NOMO-1 (cell line): ENCODE measurements around the gene CCNK.

ENCODE experiments used
- DNase-seq, 2 experiments: peaks; one replicate each; lab custom pipeline; 2025; ENCODE audit not compliant: unreplicated experiment in 2 of 2; lab: John Stamatoyannopoulos, UW

Gene CCNK

DNA sequence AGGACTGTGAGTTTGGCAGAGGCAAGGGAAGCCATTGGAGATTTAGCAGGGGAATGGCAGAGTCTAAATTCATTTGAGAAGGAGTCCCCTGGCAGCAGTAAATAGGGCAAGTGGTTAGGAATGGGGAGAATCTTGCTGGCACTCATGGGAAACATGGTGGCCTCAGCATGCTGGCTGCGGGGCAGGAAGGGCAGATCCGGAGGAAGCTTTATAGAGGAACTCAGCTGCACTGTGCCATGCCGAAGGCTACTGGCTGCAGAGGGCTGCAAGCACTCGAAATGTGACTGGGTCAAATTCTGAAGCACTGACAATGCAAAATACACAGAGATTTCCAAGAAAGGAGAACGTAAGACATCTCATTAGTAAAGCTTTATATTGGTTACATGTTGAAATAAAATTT lies 23.9 kb downstream of the CCNK start:
- DNase-seq, result no peak

- no peak for DNase-seq
These were observed 25.1 kb downstream of the CCNK start for GRCh38 chr14:99506276-99506675.

GRCh38 chr14:99507860-99508640 lies 26.8 kb downstream of the CCNK start:
- no peak for DNase-seq

DNA sequence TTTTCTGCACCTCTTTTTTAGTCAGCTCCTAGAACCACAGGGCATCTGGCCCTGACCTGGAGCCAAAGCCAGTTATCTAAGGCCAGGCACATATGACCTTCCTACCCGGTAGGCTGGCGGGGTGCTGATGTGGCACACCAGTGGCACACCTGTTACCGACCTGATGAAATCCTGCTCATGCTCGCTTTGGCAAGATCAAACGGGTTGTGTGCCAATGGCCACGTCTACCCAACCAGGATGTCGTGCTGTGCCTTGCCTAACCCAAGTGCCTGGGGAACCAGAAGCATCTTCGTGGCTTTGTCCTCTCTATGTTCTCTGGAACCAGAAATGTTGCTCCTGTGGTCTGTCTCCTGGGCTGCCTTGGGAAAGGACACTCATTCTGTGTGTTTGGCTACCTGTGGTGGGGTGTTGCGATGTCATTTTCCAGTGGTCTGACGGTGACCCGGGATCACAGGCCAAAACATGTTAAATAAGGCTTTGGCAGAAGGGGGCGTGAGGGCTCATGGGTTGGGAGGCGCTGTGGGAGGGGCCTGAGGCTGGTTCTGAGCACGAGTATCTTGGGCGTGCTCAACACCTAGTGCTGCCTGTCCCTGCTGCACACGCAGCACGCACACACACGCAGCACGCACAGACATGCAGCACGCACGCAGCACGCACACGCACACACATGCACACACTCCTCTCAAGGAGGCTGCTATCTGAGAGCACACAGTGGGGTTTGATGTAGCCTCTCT lies 27.9 kb downstream of the CCNK start:
- no peak for DNase-seq

DNA sequence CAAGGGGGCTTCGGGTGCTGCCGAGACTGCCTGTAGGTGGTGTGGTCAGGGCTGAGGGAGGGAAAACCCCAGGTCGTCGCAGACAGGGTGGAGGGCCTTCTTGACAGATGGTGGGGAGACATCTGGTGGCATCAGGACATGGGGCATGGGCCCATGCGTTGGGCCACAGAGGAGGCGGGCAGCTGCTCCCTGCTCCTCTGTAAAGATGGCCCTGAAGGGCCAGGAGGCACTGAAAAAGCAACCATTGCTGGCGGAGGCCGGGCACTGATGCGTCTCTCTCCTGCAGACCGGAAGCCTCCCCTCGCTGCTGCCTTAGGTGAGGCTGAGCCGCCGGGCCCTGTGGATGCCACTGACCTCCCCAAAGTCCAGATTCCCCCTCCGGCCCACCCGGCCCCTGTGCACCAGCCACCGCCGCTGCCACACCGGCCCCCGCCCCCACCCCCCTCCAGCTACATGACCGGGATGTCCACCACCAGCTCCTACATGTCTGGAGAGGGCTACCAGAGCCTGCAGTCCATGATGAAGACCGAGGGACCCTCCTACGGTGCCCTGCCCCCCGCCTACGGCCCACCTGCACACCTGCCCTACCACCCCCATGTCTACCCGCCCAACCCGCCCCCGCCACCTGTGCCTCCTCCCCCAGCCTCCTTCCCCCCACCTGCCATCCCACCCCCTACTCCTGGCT lies 28.8 kb downstream of the CCNK start:
- DNase-seq, result no peak

DNA sequence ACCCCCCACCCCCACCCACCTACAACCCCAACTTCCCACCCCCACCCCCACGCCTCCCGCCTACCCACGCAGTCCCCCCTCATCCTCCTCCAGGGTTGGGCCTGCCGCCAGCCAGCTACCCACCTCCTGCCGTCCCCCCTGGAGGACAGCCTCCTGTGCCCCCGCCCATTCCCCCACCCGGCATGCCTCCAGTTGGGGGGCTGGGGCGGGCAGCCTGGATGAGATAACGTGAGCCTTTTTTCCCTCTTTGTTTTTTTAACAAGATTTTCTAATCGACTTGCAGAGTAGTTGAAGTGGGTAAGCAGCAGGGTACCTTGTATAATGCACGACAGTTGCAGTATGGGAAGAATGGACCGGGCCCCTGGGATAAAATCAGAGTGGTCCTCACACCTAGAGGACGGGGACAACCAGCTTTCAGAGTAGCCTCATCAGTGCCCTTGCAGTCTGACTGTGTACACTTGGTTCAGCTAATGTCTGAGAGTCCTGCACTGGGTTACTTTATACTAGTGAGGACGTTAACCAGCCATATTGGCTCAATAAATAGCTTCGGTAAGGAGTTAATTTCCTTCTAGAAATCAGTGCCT lies 29.4 kb downstream of the CCNK start:
- no peak for DNase-seq

- DNase-seq, result no peak
These were observed 30.4 kb downstream of the CCNK start for GRCh38 chr14:99511421-99512109.

- no peak for DNase-seq
These were observed 30.9 kb downstream of the CCNK start for GRCh38 chr14:99512110-99512449.

GRCh38 chr14:99512571-99513182 lies 31.5 kb downstream of the CCNK start:
- no peak for DNase-seq

DNA sequence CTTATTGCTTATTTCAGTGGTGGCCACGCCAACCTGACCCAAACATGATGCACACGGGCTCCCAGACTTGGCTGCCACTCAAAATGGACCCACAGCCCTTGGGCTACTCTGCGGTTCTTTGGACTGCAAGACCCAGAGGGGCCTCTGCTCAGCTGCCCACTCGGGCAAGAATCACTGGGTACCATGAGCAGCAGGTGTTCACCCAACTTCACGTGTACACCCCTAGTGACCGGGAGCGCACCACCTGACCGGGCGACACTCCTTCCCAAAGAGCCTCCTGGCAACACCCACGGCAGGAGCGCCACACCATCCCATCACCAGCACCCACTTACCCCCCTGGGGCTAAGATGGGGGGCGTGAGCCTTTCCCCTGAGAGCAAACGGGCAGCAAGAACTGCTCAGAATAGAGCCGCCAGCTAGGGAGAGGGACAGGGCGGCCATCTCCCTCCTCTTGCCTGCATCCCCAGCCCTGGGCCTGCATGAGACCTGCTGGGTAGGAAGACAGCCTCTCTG lies 32.0 kb downstream of the CCNK start:
- DNase-seq, result no peak

GRCh38 chr14:99513946-99514551 lies 32.8 kb downstream of the CCNK start:
- no peak for DNase-seq

DNA sequence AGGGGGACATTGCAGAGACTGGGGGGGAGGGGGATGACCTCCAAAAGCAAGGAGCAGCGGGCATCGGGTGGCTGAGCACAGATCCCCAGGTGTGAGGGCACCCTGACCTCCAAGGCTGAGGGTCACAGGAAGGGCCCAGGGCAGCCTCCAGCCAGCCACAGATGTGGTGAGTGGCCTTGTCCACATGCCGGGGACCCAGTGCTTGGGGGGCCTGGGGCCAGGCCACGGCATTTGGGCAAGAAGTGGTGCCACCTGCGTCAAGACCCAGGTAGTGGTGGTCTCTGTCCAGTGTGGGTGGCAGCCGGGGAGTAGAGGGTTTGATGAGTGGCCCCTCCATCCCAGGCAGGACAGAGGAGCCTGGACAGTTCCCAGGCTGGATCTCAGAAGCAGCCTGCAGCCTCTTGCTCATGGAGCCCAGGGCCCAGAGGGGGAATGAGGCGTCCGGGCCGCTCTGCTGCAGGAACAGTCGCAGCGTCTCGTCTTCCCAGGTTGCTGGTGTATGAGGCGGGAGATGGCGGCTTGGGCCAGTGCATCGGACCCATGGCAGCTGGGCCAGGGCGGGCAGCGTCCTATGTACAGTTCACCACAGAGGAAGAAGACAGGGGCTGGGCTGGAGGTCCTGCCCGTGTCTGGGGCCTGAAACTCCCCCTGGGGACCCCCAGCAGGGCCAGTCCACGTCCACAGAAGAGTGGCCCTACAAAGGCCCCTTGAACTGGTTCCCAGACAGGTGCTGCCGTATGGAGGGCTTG lies 33.5 kb downstream of the CCNK start:
- DNase-seq, result no peak

GRCh38 chr14:99515301-99516155 lies 34.3 kb downstream of the CCNK start:
- DNase-seq, result no peak

GRCh38 chr14:99516156-99516870 lies 35.1 kb downstream of the CCNK start:
- no peak for DNase-seq

DNA sequence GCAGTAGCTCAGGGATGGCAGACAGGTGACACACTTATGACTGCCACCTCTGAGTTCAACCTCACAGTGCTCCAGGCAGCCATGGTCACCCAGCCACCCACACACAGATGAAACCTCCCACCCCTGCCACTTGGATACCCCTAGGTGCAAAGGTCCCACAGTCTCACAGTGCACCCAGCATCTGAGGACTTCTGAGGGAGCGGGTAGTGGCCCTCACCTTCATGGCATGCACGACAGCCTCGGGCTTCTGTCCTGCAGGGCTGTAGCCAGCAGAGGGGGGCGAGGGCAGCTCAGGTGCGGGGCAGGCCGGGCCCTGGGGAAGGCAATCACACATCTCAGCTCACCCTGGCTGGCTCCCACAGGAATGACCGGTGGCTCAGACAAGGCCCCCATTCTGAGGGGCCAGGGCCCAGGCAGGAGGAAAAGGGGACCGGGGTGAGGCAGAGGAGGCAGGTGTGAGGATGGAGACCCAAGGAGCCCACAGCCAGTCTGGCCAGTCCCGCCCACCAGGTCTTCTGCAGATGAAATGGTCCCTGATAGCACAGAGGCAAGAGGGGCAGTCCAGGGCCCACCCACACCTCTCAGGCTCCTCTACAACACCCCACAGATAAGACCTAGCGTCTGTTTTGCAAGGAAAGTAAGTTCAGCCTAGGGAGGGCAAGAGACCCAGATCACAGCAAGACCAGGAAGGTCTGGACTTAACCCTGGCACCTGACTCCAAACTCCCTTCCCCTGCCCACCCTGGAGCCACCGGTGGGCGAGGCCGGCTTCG lies 35.8 kb downstream of the CCNK start:
- no peak for DNase-seq

DNA sequence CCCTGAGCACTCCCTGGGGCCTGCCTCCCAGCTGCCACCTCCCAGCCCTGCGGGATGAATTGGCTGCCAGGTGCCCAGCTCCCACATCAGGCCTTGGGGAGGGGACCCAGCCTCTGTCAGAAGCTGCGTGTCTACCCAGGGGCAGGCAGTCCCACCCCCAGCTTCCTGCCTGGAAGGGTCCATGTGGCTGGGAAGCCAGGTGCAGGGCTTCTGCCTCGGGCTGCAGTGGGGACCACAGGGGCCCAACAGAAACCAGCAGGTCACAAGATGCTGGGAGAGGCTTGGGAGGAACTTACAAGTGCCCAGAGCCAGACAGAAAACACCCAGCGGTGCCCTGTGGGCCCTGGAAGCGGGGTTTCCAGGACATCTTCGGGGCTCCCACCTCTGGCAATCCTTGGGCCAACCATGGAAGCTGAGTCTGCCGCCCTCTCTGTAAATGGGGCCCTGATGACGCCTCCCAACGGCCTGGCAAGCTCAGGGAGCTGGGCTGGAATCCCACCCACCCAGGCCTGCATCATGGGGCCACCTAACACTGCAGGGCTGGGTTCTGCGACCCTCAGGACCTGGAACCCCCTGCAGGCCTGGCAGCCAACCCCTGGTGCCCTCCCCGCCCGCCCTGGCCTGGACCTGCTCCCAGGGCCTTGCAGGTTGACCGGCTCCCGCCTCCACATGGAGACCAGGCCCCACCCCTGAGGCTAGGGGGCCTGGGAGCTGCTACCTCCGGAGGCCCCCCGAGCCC lies 36.6 kb downstream of the CCNK start:
- no peak for DNase-seq
